Stimulated activated CD4-positive, alpha-beta T cell treated with anti-CD3 and anti-CD28 coated beads, Interleukin-2, amount 100 ng/mL, for 24 hours (primary cell): Measurements from ENCODE around the gene TIMP2.
A peak's percentile ranks its signal among the peaks of the same experiment; 100 is the strongest.

ENCODE experiments used
- DNase-seq, 2 donors: peaks; one replicate each; pipeline ENCODE4 v3.0.0-alpha.2; 2020

The TIMP2 gene

DNA sequence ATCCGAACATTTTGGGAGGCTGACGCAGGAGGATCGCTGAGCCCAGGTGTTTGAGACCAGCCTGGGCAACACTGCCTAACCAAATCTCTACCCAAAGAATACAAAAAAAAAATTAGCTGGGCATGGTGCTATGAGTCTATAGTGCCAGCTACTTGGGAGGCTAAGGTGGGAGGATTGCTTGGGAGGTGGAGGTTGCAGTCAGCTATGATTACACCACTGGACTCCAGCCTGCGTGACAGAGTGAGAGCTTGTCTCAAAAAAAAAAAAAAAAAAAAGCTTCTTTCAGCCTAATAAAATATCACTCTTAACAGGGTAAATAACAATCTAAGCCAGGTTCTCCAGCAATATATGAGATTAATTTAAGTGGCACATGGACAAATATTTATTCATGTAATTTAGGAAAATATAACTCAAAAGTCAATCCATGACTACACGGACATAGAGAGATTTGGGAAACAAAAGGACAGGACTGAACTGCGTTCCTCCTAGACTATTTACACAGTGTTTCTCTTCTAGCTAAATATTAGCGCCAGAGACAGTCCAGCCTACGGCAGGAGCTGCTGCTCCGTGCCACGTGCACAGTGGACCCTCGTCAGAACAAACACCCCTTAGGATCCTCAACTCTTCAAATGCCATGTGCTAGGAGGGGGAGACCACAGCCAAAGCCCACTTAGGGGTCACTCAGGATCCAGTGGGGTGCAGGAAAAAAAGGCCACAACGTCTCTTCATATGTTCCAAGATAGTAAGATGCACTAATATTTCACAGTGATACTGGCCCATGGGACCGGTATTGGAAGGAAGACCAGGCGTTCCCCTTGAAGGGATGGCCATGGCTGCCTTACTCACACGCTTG lies 93.3 kb downstream of the TIMP2 start:
- no peak for DNase-seq

DNA sequence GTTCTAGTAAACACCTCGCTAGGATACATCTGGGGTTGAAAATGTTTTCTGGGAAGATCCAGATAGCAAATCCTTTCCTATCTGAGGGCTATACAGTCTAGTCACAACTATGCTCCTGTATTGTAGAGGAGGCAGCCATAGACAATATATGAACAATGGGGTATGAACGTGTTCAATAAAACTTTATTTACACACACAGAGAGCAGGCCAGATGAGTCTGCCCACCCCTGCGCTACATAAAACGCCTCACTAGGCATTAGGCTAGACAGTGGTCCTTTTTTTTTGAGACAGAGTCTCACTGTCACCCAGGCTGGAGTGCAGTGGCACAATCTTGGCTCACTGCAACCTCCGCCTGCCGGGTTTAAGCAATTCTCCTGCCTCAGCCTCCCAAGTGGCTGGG lies 95.7 kb downstream of the TIMP2 start:
- no peak for DNase-seq

DNA sequence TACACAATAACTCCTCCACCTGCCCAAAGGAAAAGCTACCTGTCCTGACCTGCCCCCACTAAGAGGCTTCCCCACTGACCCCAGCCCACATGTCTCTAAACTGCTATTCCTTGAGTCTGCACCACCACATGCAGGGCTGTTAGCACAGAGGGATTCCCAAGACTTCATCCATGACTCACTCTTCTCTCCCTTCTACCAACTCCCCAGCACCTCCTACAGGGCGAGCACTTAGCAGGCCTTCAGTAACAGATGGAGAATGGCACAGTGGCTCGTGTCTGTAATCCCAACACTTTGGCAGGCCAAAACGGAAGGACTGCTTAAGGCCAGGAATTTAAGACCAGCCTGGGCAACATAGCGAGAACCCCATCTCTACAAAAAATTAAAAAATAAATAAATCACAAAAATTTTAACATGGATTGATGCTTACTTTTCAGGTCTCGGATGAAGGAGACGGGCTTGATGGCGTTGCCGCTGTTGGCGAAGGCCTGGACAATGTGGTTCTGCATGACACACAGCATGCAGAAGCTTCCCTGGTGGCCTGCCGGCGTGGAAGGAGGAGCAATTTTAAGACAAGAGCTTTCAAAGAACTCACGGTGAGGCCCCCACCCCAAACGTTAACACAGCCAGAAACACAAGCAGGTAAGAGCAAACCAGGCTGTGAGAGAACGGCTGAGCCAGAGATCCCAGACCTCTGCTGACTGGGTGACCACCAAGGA lies 96.6 kb downstream of the TIMP2 start:
- no peak for DNase-seq

DNA sequence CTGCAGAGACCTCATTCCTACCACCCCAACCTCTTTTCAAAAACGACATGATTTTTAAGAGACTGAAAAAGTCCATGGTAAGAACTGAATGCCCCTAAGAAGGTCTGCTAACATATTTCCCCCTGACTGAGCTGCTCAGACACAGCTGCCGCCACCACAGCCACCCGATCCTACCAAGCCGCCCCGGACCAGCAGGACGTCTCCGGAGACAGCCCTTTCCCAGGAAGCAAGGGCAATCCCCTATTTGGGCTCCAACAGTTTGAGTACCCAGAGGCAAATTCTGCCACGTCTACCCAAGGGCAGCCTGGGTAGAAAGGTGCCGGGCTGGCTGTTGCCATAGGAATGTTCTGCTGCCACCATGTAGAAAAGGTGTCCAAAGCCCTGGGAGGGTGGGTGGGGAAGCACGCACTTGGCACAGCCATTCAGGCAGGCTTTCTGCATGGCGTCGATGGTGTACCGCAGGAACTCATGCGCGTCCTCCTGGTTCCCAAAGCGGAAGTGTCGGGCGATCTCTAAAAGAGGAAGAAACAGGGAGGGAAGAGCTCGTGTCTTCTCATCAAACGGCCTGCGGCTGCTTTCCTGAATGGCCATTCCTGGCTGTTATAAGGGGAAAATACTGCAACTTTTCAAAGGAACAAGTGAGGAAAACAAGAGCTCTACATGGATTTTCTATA lies 98.2 kb downstream of the TIMP2 start:
- DNase-seq: no peak

DNA sequence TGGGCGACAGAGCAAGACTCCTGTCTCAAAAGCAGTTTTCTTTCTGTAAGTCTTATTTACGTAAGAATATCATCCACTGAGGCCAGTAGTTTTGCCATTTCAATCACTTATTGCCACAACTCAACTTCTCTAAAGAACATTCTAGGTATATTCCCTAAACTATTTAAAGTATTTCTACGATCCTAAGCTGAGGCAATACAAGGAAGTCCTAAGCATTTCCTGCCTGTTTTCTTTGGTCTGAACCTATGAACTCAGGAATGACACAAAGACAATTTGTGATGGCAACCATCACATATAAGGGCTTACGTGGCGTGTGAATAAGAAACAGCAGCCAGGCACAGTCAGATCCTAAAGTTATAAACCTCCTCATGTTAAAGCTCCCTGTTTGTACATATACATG lies 98.8 kb downstream of the TIMP2 start:
- no peak for DNase-seq

DNA sequence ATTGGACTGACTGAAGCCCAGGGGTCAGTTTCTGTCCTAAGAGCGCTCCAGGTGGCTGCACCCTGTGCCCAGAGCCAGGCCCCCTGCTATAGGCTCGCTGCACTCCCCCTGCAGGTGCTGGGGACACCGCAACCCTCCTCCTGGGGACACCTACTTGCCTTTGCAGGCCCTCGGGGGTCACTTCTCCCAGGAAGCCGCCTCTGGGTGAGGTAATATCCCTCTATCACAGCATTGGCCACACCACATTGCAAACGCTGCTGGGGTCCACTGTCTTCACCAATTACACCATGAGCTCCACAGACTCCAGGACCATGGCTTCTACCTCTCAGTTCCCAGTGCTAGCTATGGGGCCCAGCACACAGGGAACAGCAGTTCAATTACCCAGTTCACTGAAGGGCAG lies 99.5 kb downstream of the TIMP2 start:
- no peak for DNase-seq

DNA sequence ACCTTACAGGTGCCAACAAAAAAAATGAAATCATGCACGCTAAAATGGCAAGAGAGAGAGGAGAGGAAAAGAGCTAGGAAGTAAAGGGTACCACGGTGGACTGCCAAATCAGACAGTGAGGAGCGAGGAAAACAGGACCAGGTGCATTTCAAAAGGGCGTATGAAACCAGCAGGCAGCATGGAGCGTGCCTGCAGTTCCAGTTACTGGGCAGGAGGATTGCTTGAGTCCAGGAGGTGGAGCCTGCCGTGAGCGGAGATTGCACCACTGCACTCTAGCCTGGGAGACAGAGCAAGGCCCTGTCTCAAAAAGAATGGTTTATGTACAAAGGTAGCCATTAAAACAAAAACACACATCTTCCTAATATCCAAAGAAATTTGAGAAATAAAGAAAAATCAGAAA lies 100.9 kb downstream of the TIMP2 start:
- no peak for DNase-seq

DNA sequence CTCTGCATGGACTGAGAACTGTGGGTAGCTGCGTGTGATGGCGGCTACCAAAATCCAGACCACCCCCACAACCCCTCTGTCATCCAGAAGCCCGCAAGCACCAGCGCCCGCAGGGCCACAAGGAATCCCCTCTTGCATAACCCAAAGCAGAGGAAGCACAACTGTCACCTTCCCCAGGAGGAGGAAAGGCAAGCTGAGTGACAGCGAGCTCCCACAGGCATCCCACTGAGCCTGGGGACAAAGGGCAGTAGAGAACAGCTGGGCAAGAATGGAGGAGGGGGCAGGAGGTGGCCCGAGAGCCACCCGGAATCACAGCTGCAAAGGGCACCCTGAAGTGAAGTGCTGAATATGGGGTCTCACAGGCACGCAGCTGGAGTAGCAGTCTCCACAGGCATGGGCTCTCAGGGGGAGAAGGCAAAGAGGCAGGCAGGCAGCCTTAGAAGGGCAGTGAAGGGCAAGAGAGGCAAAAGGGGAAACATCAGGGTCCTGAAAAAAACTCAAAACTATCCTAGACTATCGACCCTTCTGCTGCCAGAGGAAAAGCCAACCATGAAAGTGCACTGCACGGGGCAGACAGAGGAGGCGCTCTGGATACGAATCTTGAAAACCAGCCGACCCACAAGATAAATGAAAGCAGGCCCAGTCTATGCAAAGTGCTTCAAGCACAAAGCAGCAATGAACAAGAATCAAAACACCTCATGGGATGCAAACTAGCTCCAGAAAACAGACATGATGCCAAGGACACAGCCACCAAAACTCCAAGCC lies 101.7 kb downstream of the TIMP2 start:
- no peak for DNase-seq

DNA sequence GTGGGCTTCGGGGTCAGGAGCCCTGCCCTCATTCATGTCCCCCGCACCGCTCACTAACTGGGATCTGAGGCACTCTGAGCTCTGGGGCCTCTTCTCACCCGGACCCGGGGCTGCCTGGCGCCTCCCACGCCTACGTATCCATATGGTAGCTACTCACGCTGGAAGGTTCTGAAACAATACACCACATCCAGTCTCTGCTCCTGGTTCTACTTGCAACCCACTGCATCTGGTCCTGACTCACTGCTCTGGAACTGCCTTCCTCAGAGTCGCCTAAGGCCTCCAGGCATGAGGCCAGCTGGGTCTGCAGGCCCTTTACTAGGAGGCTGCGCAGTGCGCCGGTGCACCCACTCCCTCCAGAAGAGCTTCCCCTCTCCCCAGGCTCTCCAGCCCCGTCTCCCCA lies 102.6 kb downstream of the TIMP2 start:
- no peak for DNase-seq

DNA sequence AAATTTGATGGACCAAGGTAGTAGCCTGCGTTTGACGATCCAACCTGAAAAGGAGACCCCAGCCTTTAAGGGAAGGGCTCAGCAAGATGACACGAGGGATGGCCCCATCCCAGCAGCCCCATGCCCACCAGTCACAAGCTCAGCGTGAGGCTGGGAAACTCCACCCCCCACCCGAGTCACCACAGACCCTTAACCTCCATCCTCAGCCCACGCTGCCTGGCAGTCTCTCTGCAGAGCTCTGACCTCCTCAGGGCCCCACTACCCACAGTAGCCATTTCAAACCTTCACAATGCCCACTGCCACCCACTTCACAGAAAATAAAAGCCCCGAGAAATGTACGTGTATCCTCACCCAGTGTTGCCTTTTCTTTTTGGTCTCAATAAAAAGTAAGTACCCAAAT lies 103.2 kb downstream of the TIMP2 start:
- no peak for DNase-seq

DNA sequence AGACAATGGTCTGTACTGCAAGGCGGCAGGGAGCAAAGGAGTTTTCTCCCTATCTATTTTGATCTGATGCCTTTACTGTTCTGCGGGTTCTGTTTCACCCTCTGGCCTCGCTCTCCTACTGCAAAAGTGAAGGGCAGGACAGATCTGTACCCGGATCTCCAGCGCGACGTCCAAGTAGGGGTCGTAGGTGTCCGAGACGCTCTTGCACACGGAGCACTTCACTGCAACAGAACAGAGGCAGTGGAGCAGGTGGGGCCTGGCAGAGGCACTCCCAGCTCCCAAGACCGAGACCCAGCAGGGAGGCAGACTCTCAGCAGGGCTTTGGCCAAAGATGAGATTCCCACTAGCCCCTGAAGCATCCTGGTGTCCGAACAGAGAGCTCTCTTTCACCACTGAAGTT lies 104.3 kb downstream of the TIMP2 start:
- DNase-seq: no peak

DNA sequence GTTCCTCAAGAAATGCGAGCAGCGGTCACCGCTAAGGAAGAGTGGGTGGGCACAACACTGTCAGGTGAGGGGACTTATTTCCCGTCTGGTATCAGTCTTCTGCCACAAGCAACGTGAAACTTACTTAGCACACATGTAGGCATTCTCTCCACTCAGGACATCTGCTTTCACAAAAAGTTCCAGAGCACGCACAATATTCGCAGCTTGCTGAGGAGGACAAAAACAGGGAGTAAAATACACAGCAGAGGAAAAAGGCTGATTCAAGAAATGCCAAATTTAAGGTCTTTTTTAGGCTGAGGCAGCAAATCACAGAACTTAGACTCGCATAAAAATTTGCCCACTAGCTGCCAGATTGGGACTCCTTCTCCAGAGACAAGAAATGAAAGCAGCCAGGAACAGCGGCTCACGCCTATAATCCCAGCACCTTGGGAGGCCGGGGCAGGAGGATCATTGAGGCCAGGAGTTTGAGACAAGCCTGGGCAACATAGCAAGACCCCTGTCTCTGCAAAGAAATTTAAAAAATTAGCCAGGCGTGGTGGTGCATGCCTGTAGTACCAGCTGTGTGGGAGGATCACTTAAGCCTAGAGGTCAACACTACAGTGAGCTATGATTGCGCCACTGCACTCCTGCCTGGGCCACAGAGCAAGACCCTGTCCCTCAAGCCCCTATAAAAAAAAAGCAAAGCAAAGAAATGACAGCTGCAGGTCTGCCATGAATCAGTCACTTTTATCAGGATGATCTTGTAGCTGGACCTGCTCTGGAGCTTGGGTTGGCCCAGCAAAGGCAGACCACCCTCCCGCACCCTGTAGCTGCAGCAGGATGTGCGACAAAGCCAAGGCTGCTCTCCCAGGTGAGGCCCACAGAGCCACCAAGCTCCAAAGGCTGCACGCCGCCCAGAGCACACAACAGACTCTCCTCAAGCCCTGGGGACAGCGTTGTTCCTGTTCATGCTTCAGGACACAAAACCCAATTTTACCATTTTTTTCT lies 105.1 kb downstream of the TIMP2 start:
- DNase-seq: no peak

DNA sequence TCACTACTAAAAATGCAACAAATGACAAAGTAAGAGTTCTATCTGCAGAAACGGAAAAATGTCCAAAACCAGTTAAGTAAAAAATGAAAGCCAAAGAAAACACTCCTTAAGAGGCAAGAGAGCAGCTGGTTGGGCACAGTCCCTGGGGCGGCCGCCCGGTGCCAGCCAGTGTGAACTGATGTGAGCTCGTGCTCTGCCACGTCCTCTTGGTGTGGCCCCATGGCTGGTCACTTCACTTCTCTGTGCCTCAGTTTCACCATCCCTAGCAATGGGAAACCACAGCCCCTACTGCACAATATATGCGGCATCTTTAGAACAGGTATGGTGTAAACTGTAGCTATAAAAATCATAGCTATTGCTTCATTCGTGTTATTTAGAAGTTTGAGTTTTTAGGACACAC lies 105.8 kb downstream of the TIMP2 start:
- no peak for DNase-seq

DNA sequence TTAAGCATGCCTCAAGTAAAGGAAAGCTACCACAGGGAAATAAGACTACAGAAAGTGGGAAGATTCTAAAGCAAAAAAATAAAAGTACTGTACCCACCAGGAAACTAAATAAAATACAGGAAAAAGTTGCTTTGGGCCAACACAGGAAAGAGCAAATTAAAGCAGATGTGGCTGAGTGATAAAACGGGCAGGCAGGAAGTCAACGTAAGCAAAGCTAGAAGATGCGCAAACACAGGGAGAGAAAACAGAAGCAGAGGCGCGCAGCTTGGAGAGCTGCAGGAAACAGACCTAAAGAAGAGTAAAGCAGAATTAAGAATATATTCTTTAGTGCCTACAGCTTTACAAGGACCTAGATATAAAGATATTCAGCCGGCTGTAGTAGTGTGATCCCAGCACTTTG lies 106.3 kb downstream of the TIMP2 start:
- DNase-seq: no peak

DNA sequence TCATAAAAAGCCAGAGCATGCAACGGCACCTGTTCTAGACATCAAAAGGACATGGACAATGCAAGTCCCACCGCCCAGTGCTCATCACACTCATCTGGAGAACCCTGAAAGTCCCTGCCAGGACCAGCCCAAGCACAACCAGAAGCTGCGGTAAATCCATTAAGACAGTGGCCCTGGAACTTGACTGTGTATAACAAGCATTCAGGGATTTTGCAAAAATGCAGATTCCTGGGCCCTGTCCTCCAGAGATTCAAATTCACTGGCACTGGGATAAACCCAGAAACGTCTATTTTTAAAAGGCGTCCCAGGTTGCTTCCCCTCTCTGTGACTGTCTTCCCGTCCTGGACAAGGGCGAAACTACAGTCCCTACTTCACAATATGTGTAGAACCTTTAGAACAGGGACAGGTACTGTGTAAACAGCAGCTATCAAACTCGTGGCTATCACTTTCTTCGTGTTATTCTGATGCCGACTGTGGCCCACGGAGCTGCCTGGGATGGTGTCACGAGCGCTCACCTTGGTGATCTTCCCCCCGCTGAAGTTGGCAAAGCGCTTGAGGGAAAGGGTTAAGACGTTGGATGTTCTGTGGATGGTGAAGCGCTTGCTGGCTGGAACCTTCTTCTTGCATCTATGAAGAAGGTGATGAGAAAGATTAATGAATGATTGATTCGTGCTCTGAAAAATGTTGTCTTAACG lies 106.9 kb downstream of the TIMP2 start:
- no peak for DNase-seq

DNA sequence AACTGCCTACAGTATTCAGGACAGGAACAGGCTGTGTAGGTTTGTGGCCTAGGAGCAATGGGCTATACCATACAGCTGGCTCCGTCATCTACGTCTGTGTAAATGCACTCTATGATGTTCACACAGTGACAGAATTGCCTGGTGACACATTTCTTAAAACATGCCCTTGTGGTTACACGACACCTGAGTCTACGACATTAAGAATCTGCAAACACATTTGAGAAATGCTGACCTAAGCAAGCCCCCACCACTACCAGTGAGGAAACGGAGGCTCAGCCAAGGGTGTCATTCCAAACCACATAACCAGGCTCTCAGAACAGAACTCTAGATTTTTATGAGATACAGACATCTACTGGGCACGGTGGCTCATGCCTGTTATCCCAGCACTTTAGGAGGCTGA lies 108.1 kb downstream of the TIMP2 start:
- DNase-seq: peak; percentile 47 to 67

DNA sequence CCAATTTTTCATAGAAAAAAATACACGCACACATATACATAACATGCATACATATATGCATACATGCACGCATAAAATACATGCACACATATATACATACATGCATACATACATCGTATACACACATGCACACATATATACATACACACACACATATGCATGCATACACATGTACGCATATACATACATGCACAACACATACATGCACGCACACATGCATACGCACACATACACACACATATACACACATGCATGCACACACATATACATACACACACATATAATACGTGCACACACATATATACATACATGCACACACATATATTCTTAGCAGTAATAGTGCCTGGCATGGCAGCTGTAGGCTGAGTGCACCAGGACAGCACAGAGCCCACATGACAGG lies 109.5 kb downstream of the TIMP2 start:
- no peak for DNase-seq

DNA sequence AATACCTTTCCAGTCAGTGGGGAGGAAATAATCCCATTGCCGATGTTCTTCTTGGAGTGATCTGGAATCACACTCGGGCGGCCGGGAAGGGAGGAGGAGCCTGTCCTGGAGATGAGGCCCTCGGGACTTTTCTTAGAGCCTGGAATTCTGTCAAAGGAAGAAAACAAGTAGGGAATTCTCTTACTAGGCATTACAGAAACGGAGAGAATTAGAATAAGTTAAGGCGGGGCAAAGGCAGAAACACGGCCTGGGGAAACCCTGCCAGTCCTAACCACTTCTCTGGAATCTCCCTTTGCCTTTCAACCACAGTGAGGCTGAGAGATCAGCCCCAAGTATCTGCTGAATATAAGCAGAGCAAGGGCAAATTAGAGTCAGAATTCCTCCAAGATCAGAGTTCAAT lies 112.3 kb downstream of the TIMP2 start:
- DNase-seq: no peak

DNA sequence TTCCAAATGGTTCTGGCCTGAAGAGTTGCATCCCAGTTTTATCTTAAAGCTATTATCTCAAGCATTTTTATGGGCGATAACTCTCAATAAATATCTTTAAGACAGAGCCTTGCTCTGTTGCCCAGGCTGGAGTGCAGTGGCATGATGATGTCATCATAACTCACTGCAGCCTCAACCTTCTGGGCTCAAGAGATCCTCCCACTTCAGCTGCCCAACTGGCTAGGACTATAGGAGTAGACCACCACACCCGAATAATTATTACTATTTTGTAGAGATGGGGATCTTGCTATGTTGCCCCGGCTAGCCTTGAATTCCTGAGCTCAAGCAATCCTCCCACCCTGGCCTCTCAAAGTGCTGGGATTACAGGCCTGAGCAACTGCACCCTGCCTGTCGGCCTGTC lies 117.0 kb downstream of the TIMP2 start:
- no peak for DNase-seq

DNA sequence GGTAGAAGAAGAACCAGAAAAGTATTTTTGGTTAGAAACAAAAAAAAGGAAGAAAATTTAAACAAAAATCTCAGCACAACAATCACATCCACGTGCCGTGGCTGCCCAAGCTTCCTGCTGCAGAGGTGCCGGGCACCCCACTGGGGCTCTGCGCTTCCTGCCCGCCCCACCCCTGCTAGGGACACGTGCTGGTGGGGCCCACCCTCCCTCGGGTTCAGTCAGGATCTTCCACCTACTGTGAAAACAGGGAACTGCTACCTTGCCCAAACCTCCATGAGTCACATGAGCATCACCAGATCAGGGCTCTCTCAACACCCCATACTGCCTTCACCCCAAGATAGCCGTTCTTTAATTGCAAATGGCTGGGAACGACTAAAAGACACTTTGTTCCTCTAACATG lies 118.7 kb downstream of the TIMP2 start:
- DNase-seq: peak in 1 of 2 donors; percentile 38

DNA sequence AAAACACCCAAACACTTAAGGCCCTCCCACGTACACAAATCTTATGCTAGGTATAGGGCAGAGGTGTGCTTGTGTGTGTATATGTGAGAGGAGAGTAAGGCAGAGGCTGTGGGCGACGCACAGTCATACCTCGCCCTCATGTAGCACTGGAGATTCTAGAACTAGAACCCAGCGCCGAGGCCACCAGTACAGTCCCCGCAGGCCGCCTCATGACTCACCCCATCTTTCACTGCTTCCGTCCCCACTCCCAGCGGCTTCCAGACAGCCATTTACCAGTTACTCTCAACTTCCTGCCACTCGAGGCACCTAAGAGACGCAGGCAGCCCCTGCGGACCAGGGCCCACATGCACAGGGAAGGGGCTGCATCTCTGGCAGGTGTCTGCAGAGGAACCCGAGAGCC lies 119.9 kb downstream of the TIMP2 start:
- peak; percentile 72 for DNase-seq
